NCI-H345 treated with DMSO at 0.1 percent for 48 hours (cell line): ENCODE results near the gene KRTAP8-1.

ENCODE experiments used
- DNase-seq: peaks from one replicate; lab custom pipeline; 2025; ENCODE audit not compliant: unreplicated experiment; lab: John Stamatoyannopoulos, UW

KRTAP8-1 gene, protein sequence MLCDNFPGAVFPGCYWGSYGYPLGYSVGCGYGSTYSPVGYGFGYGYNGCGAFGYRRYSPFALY

DNA sequence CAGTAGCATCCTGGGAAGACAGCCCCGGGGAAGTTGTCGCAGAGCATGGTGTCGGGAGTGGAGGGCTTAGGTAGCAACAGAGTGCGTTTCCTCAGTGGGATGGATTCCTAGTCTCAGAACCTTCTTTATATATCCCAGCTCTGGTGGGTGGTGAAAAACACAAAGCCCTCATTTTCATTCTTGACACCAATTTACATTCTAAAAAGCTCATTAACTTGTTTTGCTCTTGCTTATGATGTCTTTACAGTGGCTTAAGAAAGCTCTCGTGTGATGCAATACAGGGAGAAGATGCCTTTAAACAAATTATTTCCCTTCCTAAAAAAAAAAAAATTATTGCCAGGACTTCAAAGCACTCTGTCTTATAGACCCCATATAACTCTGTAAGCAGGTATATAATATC is at the start of gene KRTAP8-1:
TSS of gene KRTAP8-1 (minus strand) at position 101 of the 400 bp plus-strand sequence. CDS start at position 47, 54 bp downstream.
- DNase-seq = no peak

DNA sequence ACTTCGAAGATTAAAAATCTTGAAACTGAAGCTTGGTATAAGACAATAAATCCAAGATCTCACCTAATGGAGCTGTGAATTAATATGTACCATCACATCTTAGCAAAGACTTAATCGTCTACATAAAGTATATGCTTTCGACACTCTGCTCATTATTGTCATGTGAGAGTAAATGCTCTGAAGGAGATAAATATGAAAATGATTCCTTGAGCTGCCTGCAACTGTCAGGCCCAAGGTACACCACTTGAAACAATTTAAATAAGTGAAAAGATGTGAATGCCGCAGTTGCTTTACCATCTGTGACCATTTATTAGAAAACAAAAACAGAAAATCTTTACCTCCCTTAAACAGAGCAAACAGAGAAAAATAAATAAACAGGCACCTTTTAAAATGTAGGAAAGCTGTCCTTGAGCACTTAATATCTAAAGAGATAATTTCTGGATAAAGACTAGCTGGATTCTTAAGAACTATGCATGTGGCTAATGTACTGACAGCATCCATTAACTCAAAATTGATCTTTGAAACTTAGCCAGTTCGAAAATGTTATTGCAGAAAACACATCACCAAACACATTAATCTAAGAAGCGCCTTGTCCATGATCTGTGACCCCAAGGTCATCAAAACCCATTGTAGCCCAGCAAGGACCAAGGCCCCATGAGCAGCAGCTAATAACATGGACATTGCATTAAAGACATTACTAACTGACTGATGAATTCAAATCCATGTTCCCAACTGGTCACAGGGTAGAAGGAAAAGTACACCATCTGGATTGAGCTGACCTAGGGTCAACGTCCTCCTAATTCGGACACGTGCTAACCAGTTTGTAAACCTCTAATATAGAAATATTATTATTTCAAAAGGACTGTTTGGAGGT is 34.8 kb upstream of the KRTAP8-1 start:
- no peak for DNase-seq

DNA sequence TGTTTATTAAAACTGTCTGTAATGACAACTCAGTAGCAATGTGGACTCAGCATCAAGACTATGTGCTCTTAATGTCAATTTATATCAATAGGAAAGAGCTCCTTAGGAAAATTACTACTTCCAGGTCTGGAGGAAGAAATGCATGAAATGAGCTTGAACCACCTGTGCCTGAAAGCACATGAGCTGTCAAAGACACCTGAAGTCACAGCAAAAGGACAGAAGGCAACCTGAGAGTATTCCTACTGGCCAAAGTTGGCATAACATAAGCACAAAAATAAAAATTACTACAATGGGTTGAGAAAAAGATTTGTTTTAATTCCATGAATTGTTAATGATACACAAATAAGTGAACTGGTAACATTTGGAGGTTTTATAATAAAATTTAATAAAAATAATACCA is 29.9 kb upstream of the KRTAP8-1 start:
- no peak for DNase-seq

DNA sequence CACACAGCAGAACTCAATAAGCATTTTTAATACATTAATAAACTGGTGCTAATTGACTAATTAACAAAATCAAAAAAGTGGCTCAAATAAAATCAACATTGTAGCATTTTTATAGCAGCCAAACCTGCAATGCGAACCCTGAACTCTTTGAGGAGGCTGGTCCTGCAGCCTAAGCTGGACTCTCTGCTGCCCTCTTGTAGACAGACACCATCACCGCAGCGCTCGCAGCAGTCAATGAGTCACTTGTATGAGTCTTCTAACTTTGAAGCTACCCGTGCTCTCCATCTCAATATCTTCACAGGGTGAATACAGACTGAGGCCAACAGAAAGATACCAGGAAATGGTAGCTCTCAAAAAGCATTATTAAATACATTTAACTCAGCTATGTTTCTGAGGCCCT is 26.2 kb upstream of the KRTAP8-1 start:
- DNase-seq = no peak

DNA sequence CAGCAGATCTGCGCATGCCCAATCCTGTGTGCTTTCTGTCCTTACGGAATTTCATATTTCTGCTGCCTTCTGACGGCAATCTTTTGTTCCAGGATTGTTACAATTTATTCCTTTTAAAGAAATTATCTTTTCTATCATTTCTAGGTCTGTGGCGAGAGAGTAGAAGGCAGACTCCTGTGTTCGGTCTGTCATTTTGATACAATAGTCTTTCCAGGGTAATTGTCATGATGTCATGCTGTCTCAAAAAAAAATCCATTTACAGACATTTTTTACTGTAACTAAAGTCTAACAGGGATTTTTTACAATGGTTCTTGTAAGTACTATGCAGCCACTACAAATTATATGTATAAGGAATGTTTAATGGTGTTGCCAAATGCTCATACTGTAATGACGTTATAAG is 25.5 kb upstream of the KRTAP8-1 start:
- DNase-seq = no peak

DNA sequence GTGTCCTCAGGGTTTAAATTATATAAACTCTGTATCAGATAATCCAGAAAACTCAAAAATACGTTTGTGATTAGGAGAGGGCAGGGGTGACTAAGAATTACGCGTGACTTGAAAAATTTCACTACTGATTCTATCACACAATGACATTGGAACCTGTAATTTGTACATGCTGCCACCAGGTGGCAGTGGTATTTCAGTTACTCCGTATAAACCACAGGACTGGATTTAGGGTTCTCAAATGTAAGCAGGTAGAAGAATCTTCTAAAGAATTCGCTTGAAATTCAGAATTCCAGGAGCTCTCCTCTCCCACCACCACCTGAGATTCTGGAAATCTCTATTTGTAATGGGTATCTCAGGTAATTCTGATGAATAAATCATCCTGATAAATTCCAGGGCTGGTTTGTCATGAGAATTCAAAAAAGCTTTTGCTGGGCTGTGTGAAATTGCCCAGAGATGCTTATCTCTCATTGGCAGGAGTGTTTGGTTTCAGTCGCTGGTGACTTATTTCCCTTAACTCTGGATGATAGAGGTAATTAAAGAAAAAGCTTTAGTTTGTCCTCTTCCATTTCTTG is 18.2 kb upstream of the KRTAP8-1 start:
- DNase-seq = no peak

DNA sequence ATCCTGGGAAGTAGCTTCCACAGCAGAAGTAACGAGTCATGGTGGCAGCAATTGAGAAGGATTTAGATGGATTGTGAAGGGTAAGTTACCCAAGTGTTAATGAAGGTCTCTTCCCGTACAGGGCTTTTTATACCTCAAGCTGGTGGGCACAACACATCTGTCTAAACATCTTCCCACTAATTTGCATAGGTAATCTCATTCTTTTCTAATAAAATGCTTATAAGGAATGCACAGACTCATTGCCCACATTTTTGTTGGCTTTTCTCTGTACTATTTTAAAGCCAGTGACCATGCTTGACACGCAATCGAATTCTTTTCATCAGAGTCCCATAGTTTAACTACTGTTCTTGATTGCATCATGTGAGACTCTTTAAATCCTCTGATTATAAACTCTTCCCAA is 16.6 kb upstream of the KRTAP8-1 start, which contains the start of gene KRTAP7-1:
TSS of gene KRTAP7-1 (minus strand) at position 101 of the 400 bp plus-strand sequence. CDS start at position 40, 61 bp downstream.
- DNase-seq = no peak

DNA sequence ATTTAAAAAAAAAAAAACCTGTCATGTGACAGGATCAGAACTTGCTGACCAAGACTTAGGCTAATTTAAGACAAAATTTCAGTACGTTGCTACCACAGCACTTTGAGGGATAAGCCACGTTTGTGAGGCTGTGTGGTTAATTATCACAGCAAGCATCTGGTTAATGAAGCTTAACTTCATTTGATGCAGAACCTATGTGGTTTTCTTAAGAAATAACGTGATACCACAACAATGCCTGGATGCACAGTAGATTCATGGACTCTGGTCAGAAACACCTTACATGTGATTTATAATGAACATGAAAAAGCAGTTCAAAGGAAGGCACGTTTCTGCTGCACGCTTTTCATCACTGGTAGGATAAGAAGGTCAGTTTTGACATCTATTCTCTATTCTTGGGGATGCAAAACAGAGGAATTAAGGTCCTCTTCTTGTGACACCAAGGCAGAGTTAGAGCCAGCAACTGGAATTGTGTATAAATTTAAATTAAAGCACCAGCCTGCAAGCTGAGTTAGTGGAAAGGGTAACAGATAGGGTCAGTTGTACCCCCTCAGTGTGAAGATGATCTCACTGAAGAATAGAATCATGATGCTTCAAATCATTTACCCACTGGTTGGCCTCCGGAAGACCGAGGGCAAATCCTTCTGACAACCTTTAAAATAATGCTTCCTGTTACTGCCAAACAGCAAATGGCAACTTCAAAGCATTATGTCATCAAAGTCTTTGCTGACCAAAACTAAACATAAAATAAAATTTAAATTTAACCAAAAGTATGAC is 6.0 kb upstream of the KRTAP8-1 start:
- no peak for DNase-seq

DNA sequence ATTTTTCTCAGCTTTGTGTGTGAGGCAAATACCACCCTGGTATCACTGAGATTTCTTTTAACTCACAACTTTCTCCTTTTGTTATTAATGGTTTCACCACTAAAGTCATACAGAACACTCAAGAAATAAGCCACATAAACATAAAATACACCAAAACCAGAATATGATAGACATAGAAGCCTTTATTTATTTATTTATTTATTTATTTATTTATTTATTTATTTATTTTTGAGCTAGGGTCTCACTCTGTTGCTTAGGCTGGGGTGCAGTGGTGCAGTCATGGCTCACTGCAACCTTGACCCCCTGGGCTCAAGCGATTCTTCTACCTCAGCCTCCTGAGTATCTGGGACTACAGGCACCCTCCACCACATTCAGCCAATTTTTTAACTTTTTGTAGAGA is 12.5 kb downstream of the KRTAP8-1 start:
- no peak for DNase-seq

DNA sequence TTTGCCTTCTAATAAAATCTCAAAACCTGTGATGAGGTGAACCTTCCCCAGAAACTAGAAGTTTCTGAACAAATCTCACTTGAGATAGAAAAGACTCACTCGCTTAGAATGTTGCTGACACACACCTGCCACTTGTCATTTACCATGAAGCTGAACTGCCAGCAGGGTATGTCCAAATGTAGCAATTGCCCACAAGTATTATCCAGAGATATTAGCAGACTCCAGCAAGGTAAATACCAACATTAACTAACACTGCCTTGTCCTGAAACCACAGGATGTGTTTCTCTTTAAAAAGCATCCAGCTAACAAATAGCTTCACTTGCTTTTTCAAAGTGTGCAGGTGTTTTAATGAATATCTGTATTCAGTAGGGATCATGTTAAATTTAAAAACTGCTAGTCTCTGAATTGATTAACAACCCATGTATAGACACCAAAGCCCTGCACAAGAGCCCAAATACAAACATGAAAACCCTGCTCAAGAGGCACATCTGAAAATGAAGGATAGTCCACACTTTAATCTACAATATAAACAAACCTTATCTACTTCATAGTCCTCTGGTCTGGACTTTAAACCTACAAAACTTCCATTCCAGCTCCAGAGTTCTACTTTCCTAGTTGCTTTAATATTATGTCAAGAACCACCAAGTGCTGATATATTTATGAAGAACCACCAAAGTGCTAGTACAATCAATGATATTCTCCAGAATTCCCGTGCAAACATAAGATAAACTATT is 19.3 kb downstream of the KRTAP8-1 start:
- DNase-seq = no peak

DNA sequence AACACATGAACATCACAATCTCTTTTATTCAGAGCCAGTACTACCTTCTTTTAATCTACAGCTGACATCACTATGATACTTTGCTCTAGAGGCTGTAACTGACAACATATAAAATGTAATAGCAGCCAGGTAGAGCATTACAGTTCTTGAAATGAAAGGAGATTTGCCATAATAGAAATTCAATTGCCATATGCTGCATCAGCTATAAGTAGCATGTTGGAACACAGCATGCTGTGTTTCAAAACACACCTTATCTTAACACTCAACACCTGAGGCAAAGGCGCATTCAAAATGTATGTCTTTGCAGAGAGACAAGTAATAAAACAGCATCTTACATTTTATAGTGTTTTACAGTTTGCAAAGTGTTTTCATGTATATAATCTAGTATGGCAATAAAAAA is 33.8 kb downstream of the KRTAP8-1 start:
- no peak for DNase-seq

DNA sequence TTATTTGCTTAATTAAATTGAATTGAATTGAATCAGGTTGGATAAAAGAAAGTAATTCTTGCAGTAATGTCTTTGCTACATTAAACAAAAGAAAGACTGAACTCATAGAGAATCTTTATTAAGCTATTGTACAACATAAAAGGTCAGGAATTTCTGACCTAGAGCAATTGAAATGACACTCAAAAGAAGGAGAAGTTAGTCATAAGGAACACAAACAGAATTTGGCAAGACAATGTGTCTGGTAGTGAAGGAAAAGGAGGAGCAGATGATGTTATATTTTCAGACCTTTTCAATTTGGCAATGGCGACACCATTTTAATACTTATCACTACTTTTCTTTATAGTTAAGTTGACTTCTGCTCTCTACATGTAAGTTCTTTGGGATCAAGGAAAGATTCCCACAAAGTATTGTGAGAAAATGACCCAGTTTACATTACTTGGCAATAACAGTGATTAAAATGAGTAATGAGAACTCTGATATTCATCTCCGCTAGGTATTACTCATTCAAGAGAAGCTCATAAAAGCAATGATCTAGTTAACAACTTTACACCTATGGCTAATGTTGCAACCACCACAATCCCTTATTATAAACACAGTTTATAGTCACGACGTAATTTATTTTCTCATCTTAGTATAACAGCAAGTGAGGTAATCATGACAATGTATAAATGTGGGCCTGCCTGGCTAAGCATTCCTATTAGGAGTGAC is 43.2 kb downstream of the KRTAP8-1 start:
- DNase-seq = no peak
